ENCODE measurements around the gene SLC5A7. TPM values are rescaled to one million over a fixed set of nuclear protein-coding genes. Genes with fewer than 3 reads are reported as not detected.

SLC5A7 gene
- total RNA-seq, 1 experiment from 2014 or later: not detected

DNA sequence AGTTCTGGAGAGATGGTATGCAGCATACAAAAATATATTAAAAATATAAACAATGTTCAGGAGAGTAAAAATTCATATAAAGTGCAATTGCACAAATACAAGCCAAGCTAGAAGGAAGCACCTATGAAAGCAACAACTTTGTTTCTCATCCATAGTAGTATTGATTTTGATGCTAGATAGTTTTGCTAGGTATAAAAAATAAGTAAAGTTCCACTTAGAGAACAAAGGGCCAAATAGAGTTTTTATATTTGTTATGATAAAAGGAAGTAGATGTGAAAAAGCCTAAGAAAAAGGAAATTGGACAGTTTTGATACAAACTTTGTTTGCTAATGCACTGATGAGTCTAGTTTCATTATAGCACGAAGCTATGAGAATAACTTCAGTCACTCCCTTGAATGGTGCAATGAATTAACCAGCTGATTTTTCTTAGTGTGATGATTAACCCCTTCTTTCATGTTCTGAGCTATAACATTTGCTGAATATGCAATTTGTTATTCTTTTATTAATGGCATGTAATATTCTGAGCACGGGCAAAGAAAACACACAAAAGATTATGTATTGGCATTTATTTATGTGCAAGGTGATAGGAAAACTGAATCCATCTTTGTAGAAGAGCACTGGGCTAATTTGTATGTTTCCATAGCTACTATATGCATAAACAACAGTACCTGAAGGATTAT is 24.7 kb downstream of the SLC5A7 start:
- H3K27ac Mint-ChIP-seq (ENCODE audit: unreplicated experiment): no peak overlapping the region
- intact Hi-C loops (cut with micrococcal nuclease; ENCODE audit: unreplicated experiment): no loop called here
- no peaks in the 10 kb centered on the region for H3K27me3 Mint-ChIP-seq (ENCODE audit: insufficient read depth, unreplicated experiment)
- no peaks in the 10 kb centered on the region for H3K27me3 ChIP-seq (replicated peaks; ENCODE audit: control insufficient read depth, insufficient read depth, low read length)
- H3K4me1 Mint-ChIP-seq (ENCODE audit: low read depth, unreplicated experiment): no peaks in the 10 kb centered on the region
- H3K4me3 Mint-ChIP-seq (ENCODE audit: unreplicated experiment): no peak overlapping the region
- ChIA-PET CTCF (no interaction called here), POLR2A (no interaction called here)
- DNase-seq: no peak
- H3K36me3 Mint-ChIP-seq (ENCODE audit: insufficient read depth, unreplicated experiment): no peaks in the 10 kb centered on the region
- H3K9me3 ChIP-seq: peaks cover 13% of the 10 kb centered on the region; the same call in 1 of the 2 replicates
- H3K36me3 ChIP-seq (ENCODE audit: control insufficient read depth, insufficient read depth, low read length): no peaks in the 10 kb centered on the region
- TF ChIP-seq, protein P1, sequence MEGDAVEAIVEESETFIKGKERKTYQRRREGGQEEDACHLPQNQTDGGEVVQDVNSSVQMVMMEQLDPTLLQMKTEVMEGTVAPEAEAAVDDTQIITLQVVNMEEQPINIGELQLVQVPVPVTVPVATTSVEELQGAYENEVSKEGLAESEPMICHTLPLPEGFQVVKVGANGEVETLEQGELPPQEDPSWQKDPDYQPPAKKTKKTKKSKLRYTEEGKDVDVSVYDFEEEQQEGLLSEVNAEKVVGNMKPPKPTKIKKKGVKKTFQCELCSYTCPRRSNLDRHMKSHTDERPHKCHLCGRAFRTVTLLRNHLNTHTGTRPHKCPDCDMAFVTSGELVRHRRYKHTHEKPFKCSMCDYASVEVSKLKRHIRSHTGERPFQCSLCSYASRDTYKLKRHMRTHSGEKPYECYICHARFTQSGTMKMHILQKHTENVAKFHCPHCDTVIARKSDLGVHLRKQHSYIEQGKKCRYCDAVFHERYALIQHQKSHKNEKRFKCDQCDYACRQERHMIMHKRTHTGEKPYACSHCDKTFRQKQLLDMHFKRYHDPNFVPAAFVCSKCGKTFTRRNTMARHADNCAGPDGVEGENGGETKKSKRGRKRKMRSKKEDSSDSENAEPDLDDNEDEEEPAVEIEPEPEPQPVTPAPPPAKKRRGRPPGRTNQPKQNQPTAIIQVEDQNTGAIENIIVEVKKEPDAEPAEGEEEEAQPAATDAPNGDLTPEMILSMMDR (IDR thresholded peaks at IDR 0.05; ENCODE audit: insufficient read depth in 1 of 2, low read depth in 1 of 2, low read length in 1 of 2, severe bottlenecking in 1 of 2, unreplicated experiment in 1 of 2): no peak
- BruUV-seq (replicated peaks): no TSS peak
- H3K9me3 Mint-ChIP-seq (ENCODE audit: unreplicated experiment): peaks cover 11% of the 10 kb centered on the region
- no peak overlapping the region for H3K4me3 ChIP-seq (ENCODE audit: low read depth, low read length)
- H3K4me1 ChIP-seq: no peaks in the 10 kb centered on the region

DNA sequence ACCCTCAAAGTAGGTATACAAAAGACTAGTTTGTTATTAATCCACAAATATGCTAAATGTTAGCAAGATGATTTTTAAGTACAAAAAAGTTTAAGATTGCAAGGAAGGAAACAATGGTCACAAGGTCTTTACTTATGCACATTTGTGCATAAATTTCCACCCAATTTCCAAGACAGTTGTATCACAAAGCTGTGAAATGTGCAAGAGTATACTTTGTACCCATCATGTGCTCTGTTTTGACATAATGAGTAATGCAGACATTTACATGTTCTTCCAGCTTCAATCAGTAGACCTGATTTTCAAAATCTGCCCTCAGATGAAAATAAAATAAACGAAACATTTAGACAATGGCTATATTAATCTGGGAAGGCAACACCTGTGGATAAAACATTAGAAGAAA is 27.0 kb downstream of the SLC5A7 start:
- Histone ChIP-seq H3K27me3 (replicated peaks; ENCODE audit: control insufficient read depth, insufficient read depth, low read length) (no peaks in the 10 kb centered on the region), H3K9me3 (peaks cover 13% of the 10 kb centered on the region; the same call in 1 of the 2 replicates), H3K4me1 (no peaks in the 10 kb centered on the region), H3K4me3 (ENCODE audit: low read depth, low read length) (no peak overlapping the region), H3K36me3 (ENCODE audit: control insufficient read depth, insufficient read depth, low read length) (no peaks in the 10 kb centered on the region)
- intact Hi-C loops (cut with micrococcal nuclease; ENCODE audit: unreplicated experiment): no loop called here
- H3K36me3 Mint-ChIP-seq (ENCODE audit: insufficient read depth, unreplicated experiment): no peaks in the 10 kb centered on the region
- no peaks in the 10 kb centered on the region for H3K4me1 Mint-ChIP-seq (ENCODE audit: low read depth, unreplicated experiment)
- no peak overlapping the region for H3K27ac Mint-ChIP-seq (ENCODE audit: unreplicated experiment)
- H3K27me3 Mint-ChIP-seq (ENCODE audit: insufficient read depth, unreplicated experiment): no peaks in the 10 kb centered on the region
- DNase-seq: no peak
- BruUV-seq (replicated peaks): no TSS peak
- TF ChIP-seq, protein P1 (IDR thresholded peaks at IDR 0.05; ENCODE audit: insufficient read depth in 1 of 2, low read depth in 1 of 2, low read length in 1 of 2, severe bottlenecking in 1 of 2, unreplicated experiment in 1 of 2): no peak
- ChIA-PET POLR2A (no interaction called here), CTCF (no interaction called here)
- H3K4me3 Mint-ChIP-seq (ENCODE audit: unreplicated experiment): no peak overlapping the region
- H3K9me3 Mint-ChIP-seq (ENCODE audit: unreplicated experiment): peaks cover 11% of the 10 kb centered on the region

DNA sequence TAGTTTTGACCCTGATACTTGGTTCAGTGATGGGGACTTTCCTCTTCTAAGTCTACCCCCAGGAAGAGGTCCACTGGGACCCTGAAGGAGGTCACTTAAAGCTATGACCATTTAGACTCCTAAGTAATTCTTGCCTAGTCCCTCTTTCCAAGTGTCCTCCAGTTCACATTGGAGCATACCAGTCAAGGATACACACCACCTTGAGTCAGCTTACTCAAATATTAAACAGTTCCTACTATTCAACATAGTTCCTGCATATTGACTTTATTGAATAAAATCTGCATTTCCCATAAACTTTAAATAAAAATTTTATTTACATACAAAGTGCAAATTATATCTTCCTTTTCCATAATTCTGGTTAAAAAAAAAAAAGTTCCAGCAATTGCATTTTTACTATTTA is 36.3 kb downstream of the SLC5A7 start:
- TF ChIP-seq, protein P1 (IDR thresholded peaks at IDR 0.05; ENCODE audit: insufficient read depth in 1 of 2, low read depth in 1 of 2, low read length in 1 of 2, severe bottlenecking in 1 of 2, unreplicated experiment in 1 of 2): no peak
- no peak for DNase-seq
- Mint-ChIP-seq H3K36me3 (ENCODE audit: insufficient read depth, unreplicated experiment) (no peaks in the 10 kb centered on the region), H3K4me1 (ENCODE audit: low read depth, unreplicated experiment) (no peaks in the 10 kb centered on the region), H3K4me3 (ENCODE audit: unreplicated experiment) (no peak overlapping the region), H3K27me3 (ENCODE audit: insufficient read depth, unreplicated experiment) (peaks cover 4% of the 10 kb centered on the region), H3K9me3 (ENCODE audit: unreplicated experiment) (no peaks in the 10 kb centered on the region), H3K27ac (ENCODE audit: unreplicated experiment) (no peak overlapping the region)
- no peaks in the 10 kb centered on the region for H3K36me3 ChIP-seq (ENCODE audit: control insufficient read depth, insufficient read depth, low read length)
- CTCF ChIA-PET: no interaction called here
- POLR2A ChIA-PET: no interaction called here
- H3K27me3 ChIP-seq (replicated peaks; ENCODE audit: control insufficient read depth, insufficient read depth, low read length): no peaks in the 10 kb centered on the region
- H3K9me3 ChIP-seq: no peaks in the 10 kb centered on the region
- no TSS peak for BruUV-seq (replicated peaks)
- intact Hi-C loops (cut with micrococcal nuclease; ENCODE audit: unreplicated experiment): no loop called here
- H3K4me3 ChIP-seq (ENCODE audit: low read depth, low read length): no peak overlapping the region
- H3K4me1 ChIP-seq: no peaks in the 10 kb centered on the region
